Vagina (tissue), 2 donors: ENCODE results near the gene ARGLU1.

ENCODE experiments used
- CTCF ChIP-seq, 3 experiments: fragments of 450-650 bp in 2 of 3; fragments of 200-600 bp in 1 of 3; sonication (generic) in 1 of 3; IDR thresholded peaks; one replicate each; pipeline ENCODE4 v1.5.1; 2017 to 2019; ENCODE audit warnings: antibody characterized with exemption in 3 of 3, mild to moderate bottlenecking in 2 of 3, moderate library complexity in 2 of 3
- POLR2A ChIP-seq, 2 donors: fragments of 450-650 bp; IDR thresholded peaks; one replicate each; pipeline ENCODE4 v1.6.1; 2017; ENCODE audit warnings: antibody characterized with exemption in 2 of 2, mild to moderate bottlenecking in 2 of 2, moderate library complexity in 2 of 2
- POLR2AphosphoS5 ChIP-seq, 2 donors: sonication (generic); formaldehyde crosslinking; IDR thresholded peaks; one replicate each; pipeline ENCODE4 v1.9.0; 2017; ENCODE audit warnings: antibody characterized with exemption in 2 of 2, mild to moderate bottlenecking in 2 of 2, low read depth in 1 of 2; ENCODE audit not compliant: insufficient read depth in 1 of 2

GRCh38 chr13:106609116-106609515 is 41.2 kb upstream of the ARGLU1 start:
- TF ChIP-seq POLR2A (IDR thresholded peaks at IDR 0.05) = no peak
- TF ChIP-seq CTCF (IDR thresholded peaks at IDR 0.05) = no peak
- no peak for TF ChIP-seq POLR2AphosphoS5 (IDR thresholded peaks at IDR 0.05; ENCODE audit: insufficient read depth in 1 of 2, low read depth in 1 of 2)
